Measurements from ENCODE around the gene GALK2.

- no peak for TF ChIP-seq CTCF (IDR thresholded peaks at IDR 0.05)
- TF ChIP-seq POLR2AphosphoS5 (IDR thresholded peaks at IDR 0.05; ENCODE audit: low read depth, low read length), result no peak
- TF ChIP-seq SIN3A (IDR thresholded peaks at IDR 0.05; ENCODE audit: borderline replicate concordance, insufficient read depth, low read depth, low read length), result no peak
These were observed 21.8 kb downstream of the GALK2 start for GRCh38 chr15:49191892-49192291.

Data from Panc1 (cell line).